DND-41 (cell line): Measurements from ENCODE around the gene OR10J1.

ENCODE experiments used
- CTCF ChIP-seq: IDR thresholded peaks from 2 replicates; pipeline ENCODE4 v1.5.1; 2012; ENCODE audit warnings: borderline replicate concordance, low read length, moderate library complexity, mild to moderate bottlenecking; ENCODE audit not compliant: poor library complexity, severe bottlenecking; ENCODE audit errors: extremely low read depth
- EZH2 ChIP-seq: IDR thresholded peaks from 3 replicates; pipeline ENCODE4 v1.6.1; 2012; ENCODE audit warnings: borderline replicate concordance, low read depth, mild to moderate bottlenecking, moderate library complexity, low read length, inconsistent platforms; ENCODE audit not compliant: severe bottlenecking

GRCh38 chr1:159441360-159441759 lies 1.8 kb downstream of the OR10J1 start:
- TF ChIP-seq EZH2 = no peak
- no peak for TF ChIP-seq CTCF
